GM10248 (cell line): ENCODE data around the gene TIPRL.
A peak's percentile ranks its signal among the peaks of the same experiment; 100 is the strongest.

ENCODE experiments used
- CTCF ChIA-PET: fragments of 300-600 bp; sonication (Branson Sonifier 250); formaldehyde crosslinking; extraction: SDS; loops from one replicate; lab custom pipeline; 2021; ENCODE audit warnings: antibody characterized with exemption; lab: Yijun Ruan, JAX
- POLR2A ChIA-PET: fragments of 350-650 bp; sonication (Branson Sonifier 250); formaldehyde crosslinking; extraction: SDS; loops from one replicate; lab custom pipeline; 2020; ENCODE audit warnings: antibody characterized with exemption; lab: Yijun Ruan, JAX
- DNase-seq: peaks from one replicate; pipeline ENCODE4 v3.0.0; 2012; ENCODE audit errors: extremely low spot score
- TF ChIP-seq, protein P1 (sequence below): IDR thresholded peaks from 2 replicates; pipeline ENCODE4 v1.5.1; 2012; ENCODE audit warnings: mild to moderate bottlenecking, low read depth; ENCODE audit errors: extremely low read depth, missing control alignments, control extremely low read depth

Gene TIPRL

DNA sequence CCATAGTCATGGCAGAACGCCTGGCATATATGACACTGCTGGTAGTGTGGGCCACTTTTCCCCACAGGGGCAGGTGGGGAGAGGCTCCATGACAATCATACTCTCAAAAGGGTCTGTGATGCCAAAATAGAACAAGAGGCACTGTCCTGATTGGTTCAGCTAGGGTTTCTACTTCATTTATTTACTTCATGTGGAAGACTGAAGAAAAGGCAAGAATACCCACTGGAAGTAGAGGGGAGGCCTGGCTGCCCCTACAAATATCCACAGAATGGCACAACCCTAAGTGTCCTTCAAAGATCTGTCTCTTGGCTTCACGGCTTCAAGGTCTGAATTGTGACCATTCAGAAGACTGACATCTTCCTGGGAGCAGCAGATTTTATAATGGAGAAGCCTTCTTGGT is 42.5 kb downstream of the TIPRL start:
- TF ChIP-seq, protein P1, sequence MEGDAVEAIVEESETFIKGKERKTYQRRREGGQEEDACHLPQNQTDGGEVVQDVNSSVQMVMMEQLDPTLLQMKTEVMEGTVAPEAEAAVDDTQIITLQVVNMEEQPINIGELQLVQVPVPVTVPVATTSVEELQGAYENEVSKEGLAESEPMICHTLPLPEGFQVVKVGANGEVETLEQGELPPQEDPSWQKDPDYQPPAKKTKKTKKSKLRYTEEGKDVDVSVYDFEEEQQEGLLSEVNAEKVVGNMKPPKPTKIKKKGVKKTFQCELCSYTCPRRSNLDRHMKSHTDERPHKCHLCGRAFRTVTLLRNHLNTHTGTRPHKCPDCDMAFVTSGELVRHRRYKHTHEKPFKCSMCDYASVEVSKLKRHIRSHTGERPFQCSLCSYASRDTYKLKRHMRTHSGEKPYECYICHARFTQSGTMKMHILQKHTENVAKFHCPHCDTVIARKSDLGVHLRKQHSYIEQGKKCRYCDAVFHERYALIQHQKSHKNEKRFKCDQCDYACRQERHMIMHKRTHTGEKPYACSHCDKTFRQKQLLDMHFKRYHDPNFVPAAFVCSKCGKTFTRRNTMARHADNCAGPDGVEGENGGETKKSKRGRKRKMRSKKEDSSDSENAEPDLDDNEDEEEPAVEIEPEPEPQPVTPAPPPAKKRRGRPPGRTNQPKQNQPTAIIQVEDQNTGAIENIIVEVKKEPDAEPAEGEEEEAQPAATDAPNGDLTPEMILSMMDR: no peak
- ChIA-PET POLR2A (no interaction called here), CTCF (interaction anchor here (1.0 kb wide), 1 partner anchor 14 kb away, joined by 4 read pairs; no protein-coding TSS in a partner anchor)
- no peak for DNase-seq

DNA sequence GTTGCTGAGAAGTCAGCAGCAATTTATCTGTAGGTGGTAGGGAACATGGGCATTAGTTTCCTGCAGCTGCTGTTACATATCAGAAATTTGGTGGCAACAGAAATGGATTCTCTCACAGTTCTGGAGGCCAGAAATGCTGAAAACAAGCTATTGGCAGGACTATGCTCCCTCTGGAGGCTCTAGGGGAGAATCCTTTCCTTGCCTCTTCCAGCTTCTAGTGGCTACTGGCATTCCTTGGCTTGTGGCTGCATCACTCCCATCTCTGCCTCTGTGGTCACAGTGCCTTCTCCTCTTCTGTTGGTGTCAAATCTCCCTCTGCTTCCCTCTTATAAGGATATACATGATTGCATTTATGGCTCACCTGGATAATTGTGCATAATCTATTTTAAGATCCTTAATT is 44.5 kb downstream of the TIPRL start:
- DNase-seq: no peak
- ChIA-PET POLR2A (no interaction called here), CTCF (no interaction called here)
- TF ChIP-seq, protein P1: no peak

- CTCF ChIA-PET: interaction anchor here (1.3 to 3.8 kb wide), 3 partner anchors 9 to 142 kb away, joined by 3 to 39 read pairs (median 6); no protein-coding TSS in a partner anchor
- TF ChIP-seq, protein P1: no peak
- POLR2A ChIA-PET: no interaction called here
- no peak for DNase-seq
These were observed 45.1 kb downstream of the TIPRL start for GRCh38 chr1:168223681-168224540.

- DNase-seq: no peak
- ChIA-PET POLR2A (interaction anchor here (0.7 to 1.4 kb wide), 2 partner anchors 9 to 49 kb away, joined by 4 to 8 read pairs; no protein-coding TSS in a partner anchor), CTCF (interaction anchor here (1.3 to 3.8 kb wide), 3 partner anchors 8 to 143 kb away, joined by 3 to 39 read pairs (median 6); no protein-coding TSS in a partner anchor)
- TF ChIP-seq, protein P1: no peak
These were observed 46.2 kb downstream of the TIPRL start for GRCh38 chr1:168224991-168225390.

DNA sequence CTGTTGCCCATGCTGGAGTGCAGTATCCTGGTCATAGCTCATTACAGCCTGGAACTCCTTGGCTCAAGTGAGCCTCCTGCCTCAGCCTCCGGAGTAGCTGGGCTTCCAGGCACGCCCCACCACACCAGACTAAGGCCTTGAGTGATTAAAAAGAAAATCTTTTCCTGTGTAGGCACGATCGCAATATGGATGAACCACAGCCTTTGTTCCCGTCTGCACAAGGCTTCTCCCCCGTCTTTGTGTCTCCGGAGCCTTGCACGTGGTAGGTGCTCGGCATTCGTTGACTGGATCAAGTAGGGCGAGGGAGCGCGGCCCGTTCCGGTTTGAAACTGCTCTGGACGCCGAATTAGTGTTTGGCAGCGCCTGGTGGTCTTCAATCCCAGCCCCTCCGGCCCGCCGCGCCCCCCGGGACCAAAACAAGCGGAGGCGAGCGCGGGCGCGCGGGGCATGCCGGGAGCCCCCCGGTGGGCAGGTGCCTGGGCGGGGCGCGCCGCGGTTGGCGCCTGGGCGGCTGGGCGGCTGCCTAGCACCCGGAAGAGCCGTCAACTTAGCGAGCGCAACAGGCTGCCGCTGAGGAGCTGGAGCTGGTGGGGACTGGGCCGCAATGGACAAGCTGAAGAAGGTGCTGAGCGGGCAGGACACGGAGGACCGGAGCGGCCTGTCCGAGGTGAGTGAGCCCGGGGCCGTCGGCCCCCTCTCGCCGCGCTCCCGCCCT is 46.9 kb downstream of the TIPRL start, which contains the start of gene SFT2D2:
SFT2D2 (plus strand) TSS at position 529 of the 715 bp plus-strand sequence; CDS start at position 605, 76 bp downstream.
- TF ChIP-seq, protein P1: no peak
- DNase-seq: peak; percentile 91
- ChIA-PET CTCF (interaction anchor here (1.4 to 3.8 kb wide), 2 partner anchors 7 to 10 kb away, joined by 6 to 39 read pairs; no protein-coding TSS in a partner anchor), POLR2A (interaction anchor here (0.5 to 1.4 kb wide), 4 partner anchors 8 to 50 kb away, joined by 3 to 8 read pairs (median 4); no protein-coding TSS in a partner anchor)

GRCh38 chr1:168227620-168228019 is 48.9 kb downstream of the TIPRL start:
- DNase-seq: peak; percentile 32
- POLR2A ChIA-PET: interaction anchor here (0.5 to 1.5 kb wide), 2 partner anchors 8 to 13 kb away, joined by 3 to 7 read pairs; no protein-coding TSS in a partner anchor
- TF ChIP-seq, protein P1: no peak
- CTCF ChIA-PET: interaction anchor here (0.8 to 1.7 kb wide), 4 partner anchors 9 to 146 kb away, joined by 3 to 5 read pairs (median 4); no protein-coding TSS in a partner anchor
